Measurements from ENCODE around the gene NAALADL1. TPM values are rescaled to one million over a fixed set of nuclear protein-coding genes. Genes with fewer than 3 reads are reported as not detected.
A peak's percentile ranks its signal among the peaks of the same experiment; 100 is the strongest.

The NAALADL1 gene
- total RNA-seq, 2 experiments from 2014 or later: 2.7 to 3.9 TPM

GRCh38 chr11:65083834-65084597 lies 25.7 kb upstream of the NAALADL1 start, which contains the start of the genes CDCA5 and ZFPL1:
Gene CDCA5 (minus strand): TSS chr11:65084040. CDS start chr11:65083978, 62 bp downstream.
Gene ZFPL1 (plus strand): TSS chr11:65084222. CDS start chr11:65084699, 477 bp downstream.
- Histone ChIP-seq H3K4me3 (ENCODE audit: low read depth, low read length, poor library complexity, severe bottlenecking) (peak within 1 kb of the TSS; percentile 91), H3K9me3 (ENCODE audit: low read length) (no peaks in the 10 kb centered on the region), H3K27ac (ENCODE audit: low read depth, low read length, poor library complexity, severe bottlenecking) (peak within 1 kb of the TSS; percentile 74), H3K9me2 (ENCODE audit: insufficient read depth, low read length) (no peaks in the 10 kb centered on the region), H3K36me3 (ENCODE audit: insufficient read depth, low read length) (peaks cover 56% of the 10 kb centered on the region), H4K20me1 (ENCODE audit: insufficient read depth, low read length) (peaks cover 8% of the 10 kb centered on the region; the same call in 1 of the 2 replicates), H3K4me2 (ENCODE audit: low read length) (peak within 1 kb of the TSS; percentile 85), H3K4me1 (ENCODE audit: insufficient read depth, low read length, poor library complexity, severe bottlenecking) (peaks cover 49% of the 10 kb centered on the region), H3K79me2 (ENCODE audit: insufficient read depth, low read depth, low read length) (peaks cover 57% of the 10 kb centered on the region), H2AFZ (ENCODE audit: low read length) (peak within 1 kb of the TSS; percentile 29; the same call in 1 of the 2 replicates)
- CTCF ChIA-PET (ENCODE audit: unreplicated experiment): interaction anchor here (0.6 kb wide), 1 partner anchor 71 kb away, joined by 3 read pairs; no protein-coding TSS in a partner anchor
- DNase-seq (ENCODE audit: low spot score): peak; percentile 97
- TF ChIP-seq, protein P1, sequence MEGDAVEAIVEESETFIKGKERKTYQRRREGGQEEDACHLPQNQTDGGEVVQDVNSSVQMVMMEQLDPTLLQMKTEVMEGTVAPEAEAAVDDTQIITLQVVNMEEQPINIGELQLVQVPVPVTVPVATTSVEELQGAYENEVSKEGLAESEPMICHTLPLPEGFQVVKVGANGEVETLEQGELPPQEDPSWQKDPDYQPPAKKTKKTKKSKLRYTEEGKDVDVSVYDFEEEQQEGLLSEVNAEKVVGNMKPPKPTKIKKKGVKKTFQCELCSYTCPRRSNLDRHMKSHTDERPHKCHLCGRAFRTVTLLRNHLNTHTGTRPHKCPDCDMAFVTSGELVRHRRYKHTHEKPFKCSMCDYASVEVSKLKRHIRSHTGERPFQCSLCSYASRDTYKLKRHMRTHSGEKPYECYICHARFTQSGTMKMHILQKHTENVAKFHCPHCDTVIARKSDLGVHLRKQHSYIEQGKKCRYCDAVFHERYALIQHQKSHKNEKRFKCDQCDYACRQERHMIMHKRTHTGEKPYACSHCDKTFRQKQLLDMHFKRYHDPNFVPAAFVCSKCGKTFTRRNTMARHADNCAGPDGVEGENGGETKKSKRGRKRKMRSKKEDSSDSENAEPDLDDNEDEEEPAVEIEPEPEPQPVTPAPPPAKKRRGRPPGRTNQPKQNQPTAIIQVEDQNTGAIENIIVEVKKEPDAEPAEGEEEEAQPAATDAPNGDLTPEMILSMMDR (conservative IDR thresholded peaks at IDR 0.05; ENCODE audit: low read length): no peak
- TF ChIP-seq EZH2phosphoT487 (IDR thresholded peaks at IDR 0.05; ENCODE audit: borderline replicate concordance, low read depth, low read length): no peak
- no TSS peak for BruUV-seq (replicated peaks)
- intact Hi-C loops (cut with micrococcal nuclease; ENCODE audit: unreplicated experiment): loop anchor here (1.0 to 10.0 kb wide), 6 partner anchors 33 to 239 kb away; partner anchors contain the start of genes ARL2, ATG2A, CDC42BPG and SAC3D1
- POLR2A ChIA-PET: interaction anchor here (0.7 to 1.6 kb wide), 6 partner anchors 8 to 48 kb away, joined by 3 to 7 read pairs (median 4); partner anchors contain the start of genes FAU and MRPL49

DNA sequence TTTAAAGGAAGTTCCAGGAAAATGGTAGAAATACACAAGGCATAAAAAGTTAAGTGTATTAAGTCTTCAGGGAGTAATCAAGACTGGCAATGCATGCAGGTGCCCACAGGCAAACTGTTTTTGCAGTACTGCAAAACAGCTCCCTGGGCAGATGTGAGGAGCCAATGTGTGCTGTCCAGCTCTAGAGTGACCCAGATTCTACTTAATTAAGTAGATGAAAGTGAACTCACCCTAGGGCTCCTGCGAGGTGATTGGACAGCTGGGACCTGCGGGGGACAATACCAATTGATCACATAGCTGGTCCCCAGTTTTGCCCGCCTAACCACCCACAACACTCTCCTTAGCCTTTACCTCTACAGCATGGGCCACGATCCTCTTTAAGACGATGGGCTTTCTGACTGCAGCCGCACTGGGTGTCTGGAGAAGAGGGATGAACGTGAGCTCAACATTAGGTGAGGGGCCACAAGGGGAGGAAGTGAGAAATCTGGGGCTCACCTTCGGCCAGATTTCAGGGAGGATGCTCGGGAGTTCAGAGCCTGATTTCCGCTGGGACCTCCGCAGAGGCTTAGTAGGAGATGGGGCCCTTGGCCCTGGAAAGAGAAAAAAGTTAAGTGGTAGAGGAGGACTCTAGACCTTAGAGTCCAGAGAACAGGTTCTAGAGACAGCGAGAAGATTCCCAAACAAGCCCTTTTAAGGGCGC lies 24.9 kb upstream of the NAALADL1 start:
- POLR2A ChIA-PET: interaction anchor here (0.6 to 1.6 kb wide), 12 partner anchors 8 to 346 kb away, joined by 3 to 7 read pairs (median 4); partner anchors contain the start of genes FAU and MRPL49
- no peaks in the 10 kb centered on the region for H3K9me2 ChIP-seq (ENCODE audit: insufficient read depth, low read length)
- peak overlapping the region; percentile 84 for H3K4me2 ChIP-seq (ENCODE audit: low read length)
- intact Hi-C loops (cut with micrococcal nuclease; ENCODE audit: unreplicated experiment): loop anchor here (5.0 to 10.0 kb wide), 3 partner anchors 71 to 238 kb away; partner anchors contain the start of genes ARL2, ATG2A and CDC42BPG
- peak overlapping the region; percentile 74 for H3K27ac ChIP-seq (ENCODE audit: low read depth, low read length, poor library complexity, severe bottlenecking)
- no peaks in the 10 kb centered on the region for H3K9me3 ChIP-seq (ENCODE audit: low read length)
- H3K79me2 ChIP-seq (ENCODE audit: insufficient read depth, low read depth, low read length): peaks cover 64% of the 10 kb centered on the region
- H3K4me1 ChIP-seq (ENCODE audit: insufficient read depth, low read length, poor library complexity, severe bottlenecking): peaks cover 56% of the 10 kb centered on the region
- peak overlapping the region; percentile 91 for H3K4me3 ChIP-seq (ENCODE audit: low read depth, low read length, poor library complexity, severe bottlenecking)
- TF ChIP-seq, protein P1 (conservative IDR thresholded peaks at IDR 0.05; ENCODE audit: low read length): no peak
- TF ChIP-seq EZH2phosphoT487 (IDR thresholded peaks at IDR 0.05; ENCODE audit: borderline replicate concordance, low read depth, low read length): no peak
- H4K20me1 ChIP-seq (ENCODE audit: insufficient read depth, low read length): peaks cover 12% of the 10 kb centered on the region
- CTCF ChIA-PET (ENCODE audit: unreplicated experiment): interaction anchor here (0.6 kb wide), 1 partner anchor 70 kb away, joined by 3 read pairs; no protein-coding TSS in a partner anchor
- BruUV-seq (replicated peaks): TSS peak; percentile 70
- peak overlapping the region; percentile 29; the same call in 1 of the 2 replicates for H2AFZ ChIP-seq (ENCODE audit: low read length)
- peak; percentile 43 for DNase-seq (ENCODE audit: low spot score)
- H3K36me3 ChIP-seq (ENCODE audit: insufficient read depth, low read length): peaks cover 64% of the 10 kb centered on the region
